Gastroesophageal sphincter (tissue), 4 donors: ENCODE measurements around the gene PRR23A. TPM values are rescaled to one million over a fixed set of nuclear protein-coding genes. Genes with fewer than 3 reads are reported as not detected.

Experiments
- ATAC-seq: fragments of 150-250 bp; one replicate; pipeline ENCODE4 v1.9.1; 2016; ENCODE audit warnings: mild to moderate bottlenecking, moderate library complexity
- H3K27ac ChIP-seq, 4 donors: fragments of 200-600 bp; sonication (generic) in 3 of 4; 1 replicate in 3 of 4; 2 replicates in 1 of 4; pipeline ENCODE4 v1.5.1; 2016 to 2019
- H3K27me3 ChIP-seq: fragments of 200-600 bp; sonication (generic); one replicate; pipeline ENCODE4 v1.5.1; 2019
- H3K36me3 ChIP-seq, 2 donors: fragments of 200-600 bp; sonication (generic); one replicate each; pipeline ENCODE4 v1.5.1; 2019; ENCODE audit warnings: control low read depth in 1 of 2
- H3K4me1 ChIP-seq, 3 donors: fragments of 200-600 bp; sonication (generic); 1 replicate in 2 of 3; 2 replicates in 1 of 3; pipeline ENCODE4 v1.5.1; 2016 to 2019; ENCODE audit warnings: control low read depth in 2 of 3
- H3K4me3 ChIP-seq, 2 donors: fragments of 200-600 bp; sonication (generic); one replicate each; pipeline ENCODE4 v1.5.1; 2019; ENCODE audit warnings: mild to moderate bottlenecking in 1 of 2, moderate library complexity in 1 of 2
- H3K9me3 ChIP-seq, 3 donors: fragments of 200-600 bp; sonication (generic); one replicate each; pipeline ENCODE4 v1.5.1; 2017 to 2019; ENCODE audit warnings: control low read depth in 2 of 3
- EP300 ChIP-seq: sonication (generic); formaldehyde crosslinking; IDR thresholded peaks from one replicate; pipeline ENCODE4 v1.6.1; 2017; ENCODE audit warnings: antibody characterized with exemption, mild to moderate bottlenecking
- POLR2A ChIP-seq, 2 donors: fragments of 450-650 bp; IDR thresholded peaks; one replicate each; pipeline ENCODE4 v1.6.1; 2017; ENCODE audit warnings: antibody characterized with exemption in 2 of 2, mild to moderate bottlenecking in 2 of 2, moderate library complexity in 1 of 2
- POLR2AphosphoS5 ChIP-seq: sonication (generic); formaldehyde crosslinking; IDR thresholded peaks from one replicate; pipeline ENCODE4 v1.6.1; 2017; ENCODE audit warnings: antibody characterized with exemption
- whole genome bisulfite sequencing, 2 donors: methylation state at CpG; one replicate each; pipeline ENCODE4 v1.1.5; 2018; ENCODE audit warnings: low coverage in 1 of 2; 5-methylcytosine and 5-hydroxymethylcytosine counted together
- total RNA-seq, 4 donors: library from RNA; depleted of rRNA; stranded (reverse); fragments of >200 nt; gene quantifications; one replicate each; pipeline ENCODE4 v1.1.0, GENCODE V29; 2016
- TF ChIP-seq, protein P1 (sequence below), 4 experiments: fragments of 200-600 bp in 2 of 4; fragments of 450-650 bp in 2 of 4; sonication (generic) in 1 of 4; IDR thresholded peaks; one replicate each; pipeline ENCODE4 v1.5.1; 2017 to 2019; ENCODE audit warnings: antibody characterized with exemption in 4 of 4, mild to moderate bottlenecking in 2 of 4, moderate library complexity in 2 of 4

Gene PRR23A
- total RNA-seq, 4 donors from 2014 or later, result not detected

GRCh38 chr3:138960417-138960852 is 45.6 kb downstream of the PRR23A start:
- H3K4me3 ChIP-seq, result no peak overlapping the region
- H3K36me3 ChIP-seq, result no peaks in the 10 kb centered on the region
- peaks cover 0 to 19% (median 0%) of the 10 kb centered on the region in 3 donors for H3K9me3 ChIP-seq
- peaks cover 0 to 7% (median 0%) of the 10 kb centered on the region in 3 donors for H3K4me1 ChIP-seq
- H3K27ac ChIP-seq, result no peak overlapping the region
- H3K27me3 ChIP-seq, result peaks cover 89% of the 10 kb centered on the region
- WGBS, 2 donors, result 8 to 10% methylated on average over 5 to 11 of the region's 36 CpGs
- TF ChIP-seq EP300 (no peak), POLR2AphosphoS5 (no peak), POLR2A (IDR thresholded peaks at IDR 0.05) (no peak)
- TF ChIP-seq, protein P1, sequence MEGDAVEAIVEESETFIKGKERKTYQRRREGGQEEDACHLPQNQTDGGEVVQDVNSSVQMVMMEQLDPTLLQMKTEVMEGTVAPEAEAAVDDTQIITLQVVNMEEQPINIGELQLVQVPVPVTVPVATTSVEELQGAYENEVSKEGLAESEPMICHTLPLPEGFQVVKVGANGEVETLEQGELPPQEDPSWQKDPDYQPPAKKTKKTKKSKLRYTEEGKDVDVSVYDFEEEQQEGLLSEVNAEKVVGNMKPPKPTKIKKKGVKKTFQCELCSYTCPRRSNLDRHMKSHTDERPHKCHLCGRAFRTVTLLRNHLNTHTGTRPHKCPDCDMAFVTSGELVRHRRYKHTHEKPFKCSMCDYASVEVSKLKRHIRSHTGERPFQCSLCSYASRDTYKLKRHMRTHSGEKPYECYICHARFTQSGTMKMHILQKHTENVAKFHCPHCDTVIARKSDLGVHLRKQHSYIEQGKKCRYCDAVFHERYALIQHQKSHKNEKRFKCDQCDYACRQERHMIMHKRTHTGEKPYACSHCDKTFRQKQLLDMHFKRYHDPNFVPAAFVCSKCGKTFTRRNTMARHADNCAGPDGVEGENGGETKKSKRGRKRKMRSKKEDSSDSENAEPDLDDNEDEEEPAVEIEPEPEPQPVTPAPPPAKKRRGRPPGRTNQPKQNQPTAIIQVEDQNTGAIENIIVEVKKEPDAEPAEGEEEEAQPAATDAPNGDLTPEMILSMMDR (IDR thresholded peaks at IDR 0.05), result no peak
- no peak for ATAC-seq

Other genes with a start within 250 kb of the PRR23A start
- 10 to 100 TPM; 20.3 to 46.4 (median 37.3) TPM for gene PIK3CB, start 171.3 kb downstream of the PRR23A start, total RNA-seq
- gene FOXL2, start 59.1 kb downstream of the PRR23A start, total RNA-seq, result not detected
- under 1 TPM in 1 of 4 donors, not detected in 3; 0.15 TPM for gene FOXL2NB, start 59.1 kb downstream of the PRR23A start, total RNA-seq
- not detected for gene PRR23B, start 14.7 kb upstream of the PRR23A start, total RNA-seq
- gene PRR23C, start 38.6 kb upstream of the PRR23A start, total RNA-seq, result under 1 TPM in 1 of 4 donors, not detected in 3; 0.15 TPM